Tibial nerve (tissue), 4 donors: Measurements from ENCODE around the gene DNM2. TPM values are rescaled to one million over a fixed set of nuclear protein-coding genes. Genes with fewer than 3 reads are reported as not detected.

Source experiments
- DNase-seq, 2 donors: peaks; one replicate each; pipeline ENCODE4 v3.0.0-alpha.2; 2019; ENCODE audit warnings: low spot score in 2 of 2
- H3K27ac ChIP-seq, 4 donors: fragments of 200-600 bp; sonication (generic) in 3 of 4; one replicate each; pipeline ENCODE4 v1.5.1; 2017 to 2019; ENCODE audit warnings: mild to moderate bottlenecking in 1 of 4
- H3K27me3 ChIP-seq, 2 donors: fragments of 200-600 bp; sonication (generic) in 1 of 2; one replicate each; pipeline versions ENCODE4 v1.5.1 to v1.6.0; 2017 to 2019
- H3K36me3 ChIP-seq, 3 donors: fragments of 200-600 bp; sonication (generic); one replicate each; pipeline ENCODE4 v1.5.1; 2018 to 2019
- H3K4me1 ChIP-seq, 4 donors: fragments of 200-600 bp; sonication (generic) in 3 of 4; one replicate each; pipeline ENCODE4 v1.5.1; 2017 to 2019
- H3K4me3 ChIP-seq, 4 donors: fragments of 200-600 bp; sonication (generic) in 3 of 4; one replicate each; pipeline ENCODE4 v1.5.1; 2017 to 2019; ENCODE audit warnings: mild to moderate bottlenecking in 1 of 4, moderate library complexity in 1 of 4
- H3K9me3 ChIP-seq, 4 donors: fragments of 200-600 bp; sonication (generic) in 3 of 4; one replicate each; pipeline ENCODE4 v1.5.1; 2017 to 2019
- EP300 ChIP-seq, 2 donors: sonication (generic); formaldehyde crosslinking; IDR thresholded peaks; one replicate each; pipeline ENCODE4 v1.6.1; 2017; ENCODE audit warnings: antibody characterized with exemption in 2 of 2, mild to moderate bottlenecking in 1 of 2
- POLR2A ChIP-seq, 2 donors: fragments of 450-650 bp; IDR thresholded peaks; one replicate each; pipeline ENCODE4 v1.6.1; 2017; ENCODE audit warnings: antibody characterized with exemption in 2 of 2, mild to moderate bottlenecking in 2 of 2, moderate library complexity in 2 of 2
- WGBS, 2 donors: methylation state at CpG; one replicate each; pipeline ENCODE4 v1.1.5; 2018; 5-methylcytosine and 5-hydroxymethylcytosine counted together
- total RNA-seq, 4 donors: library from RNA; depleted of rRNA; stranded (reverse); fragments of >200 nt; gene quantifications; one replicate each; pipeline ENCODE4 v1.1.0, GENCODE V29; 2016
- TF ChIP-seq, protein P1 (sequence below), 5 experiments: fragments of 200-600 bp in 3 of 5; fragments of 450-650 bp in 2 of 5; sonication (generic) in 3 of 5; IDR thresholded peaks; one replicate each; pipeline ENCODE4 v1.5.1; 2016 to 2019; ENCODE audit warnings: antibody characterized with exemption in 5 of 5, mild to moderate bottlenecking in 3 of 5, moderate library complexity in 2 of 5

The DNM2 gene
- total RNA-seq, 4 donors from 2014 or later = 99.4 to 220 (median 140) TPM

DNA sequence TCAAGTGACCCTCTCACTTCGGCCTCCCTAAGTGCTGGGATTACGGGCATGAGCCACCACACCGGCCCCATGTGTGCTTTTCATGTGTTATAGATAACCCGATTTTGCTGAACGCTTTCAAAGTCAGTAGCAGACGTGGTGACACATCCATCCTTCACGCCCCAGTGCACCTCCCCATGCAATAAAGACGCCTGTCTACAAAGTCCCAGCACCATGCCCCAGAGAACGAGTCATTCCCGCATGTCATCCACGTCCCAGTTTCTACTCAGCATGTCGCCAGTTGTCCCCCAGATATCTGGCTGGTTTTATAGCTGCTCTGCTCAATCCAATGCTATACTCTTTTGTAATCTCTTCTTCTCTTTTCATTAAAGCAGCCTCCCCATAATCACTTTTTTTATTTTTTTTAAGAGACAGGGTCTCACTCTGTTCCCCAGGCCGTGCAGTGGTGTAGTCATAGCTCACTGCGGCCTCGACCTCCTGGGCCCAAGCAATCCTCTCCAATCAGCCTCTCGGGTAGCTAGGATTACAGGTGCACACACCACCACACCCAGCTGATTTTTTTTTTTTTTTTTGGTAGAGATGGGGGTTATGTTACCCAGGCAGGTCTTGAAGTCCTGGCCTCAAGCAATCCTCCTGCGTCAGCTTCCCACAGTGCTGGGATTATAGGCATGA lies 42.5 kb downstream of the DNM2 start:
- Histone ChIP-seq H3K4me3 (no peak overlapping the region), H3K4me1 (peaks cover 0 to 58% (median 23%) of the 10 kb centered on the region in 4 donors), H3K9me3 (no peaks in the 10 kb centered on the region), H3K27ac (peak overlapping the region in 1 of 4 donors; percentile 70), H3K36me3 (peaks cover 0 to 26% (median 0%) of the 10 kb centered on the region in 3 donors), H3K27me3 (no peaks in the 10 kb centered on the region)
- WGBS, 2 donors = 79 to 84% methylated on average over 17 of the region's 17 CpGs
- TF ChIP-seq POLR2A (IDR thresholded peaks at IDR 0.05) (no peak), EP300 (IDR thresholded peaks at IDR 0.05) (no peak)
- TF ChIP-seq, protein P1, sequence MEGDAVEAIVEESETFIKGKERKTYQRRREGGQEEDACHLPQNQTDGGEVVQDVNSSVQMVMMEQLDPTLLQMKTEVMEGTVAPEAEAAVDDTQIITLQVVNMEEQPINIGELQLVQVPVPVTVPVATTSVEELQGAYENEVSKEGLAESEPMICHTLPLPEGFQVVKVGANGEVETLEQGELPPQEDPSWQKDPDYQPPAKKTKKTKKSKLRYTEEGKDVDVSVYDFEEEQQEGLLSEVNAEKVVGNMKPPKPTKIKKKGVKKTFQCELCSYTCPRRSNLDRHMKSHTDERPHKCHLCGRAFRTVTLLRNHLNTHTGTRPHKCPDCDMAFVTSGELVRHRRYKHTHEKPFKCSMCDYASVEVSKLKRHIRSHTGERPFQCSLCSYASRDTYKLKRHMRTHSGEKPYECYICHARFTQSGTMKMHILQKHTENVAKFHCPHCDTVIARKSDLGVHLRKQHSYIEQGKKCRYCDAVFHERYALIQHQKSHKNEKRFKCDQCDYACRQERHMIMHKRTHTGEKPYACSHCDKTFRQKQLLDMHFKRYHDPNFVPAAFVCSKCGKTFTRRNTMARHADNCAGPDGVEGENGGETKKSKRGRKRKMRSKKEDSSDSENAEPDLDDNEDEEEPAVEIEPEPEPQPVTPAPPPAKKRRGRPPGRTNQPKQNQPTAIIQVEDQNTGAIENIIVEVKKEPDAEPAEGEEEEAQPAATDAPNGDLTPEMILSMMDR (IDR thresholded peaks at IDR 0.05) = no peak
- no peak for DNase-seq

DNA sequence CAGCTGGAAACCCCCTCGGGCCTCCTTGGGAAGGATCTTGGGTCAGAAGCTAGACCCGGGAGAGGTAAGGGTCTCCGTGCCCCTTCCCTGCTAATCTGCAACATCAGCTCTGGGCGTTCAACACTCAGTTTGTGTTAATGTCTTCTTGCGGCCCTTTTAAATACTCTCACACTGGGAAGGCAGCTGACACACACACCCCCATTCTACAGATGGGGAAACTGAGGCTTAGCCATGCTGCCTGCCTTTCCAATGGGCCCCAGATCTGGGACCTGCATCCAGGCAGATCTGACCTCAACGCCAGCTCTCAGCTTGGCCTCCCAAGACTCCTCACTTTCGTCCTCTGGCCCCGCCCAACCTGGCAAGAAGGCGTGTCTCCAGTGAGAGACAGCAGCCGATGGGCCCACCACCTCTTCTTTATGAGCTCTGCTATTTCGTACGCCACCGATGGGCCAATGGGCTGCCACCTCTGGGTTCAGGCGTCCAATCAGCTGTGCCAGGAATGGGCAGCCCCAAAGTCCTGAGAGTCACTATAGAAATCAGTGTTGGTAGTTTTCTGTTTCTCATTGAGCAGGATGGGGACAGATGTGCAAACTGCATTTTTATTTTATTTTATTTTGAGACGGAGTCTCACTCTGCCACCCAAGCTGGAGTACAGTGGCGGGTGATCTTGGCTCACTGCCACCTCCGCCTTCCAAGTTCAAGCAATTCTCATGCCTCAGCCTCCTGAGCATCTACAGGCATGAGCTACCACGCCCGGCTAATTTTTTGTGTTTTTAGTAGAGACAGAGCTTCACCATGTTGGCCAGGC lies 43.8 kb downstream of the DNM2 start:
- Histone ChIP-seq H3K4me3 (no peak overlapping the region), H3K27me3 (no peaks in the 10 kb centered on the region), H3K9me3 (no peaks in the 10 kb centered on the region), H3K27ac (peak overlapping the region in 3 of 4 donors; percentile 40 to 64 (median 48)), H3K36me3 (peaks cover 0 to 26% (median 0%) of the 10 kb centered on the region in 3 donors), H3K4me1 (peaks cover 0 to 65% (median 31%) of the 10 kb centered on the region in 4 donors)
- 76 to 78% methylated on average over 19 of the region's 19 CpGs for WGBS, 2 donors
- DNase-seq = no peak
- TF ChIP-seq EP300 (IDR thresholded peaks at IDR 0.05) (no peak), POLR2A (IDR thresholded peaks at IDR 0.05) (no peak)
- TF ChIP-seq, protein P1 (IDR thresholded peaks at IDR 0.05) = no peak

DNA sequence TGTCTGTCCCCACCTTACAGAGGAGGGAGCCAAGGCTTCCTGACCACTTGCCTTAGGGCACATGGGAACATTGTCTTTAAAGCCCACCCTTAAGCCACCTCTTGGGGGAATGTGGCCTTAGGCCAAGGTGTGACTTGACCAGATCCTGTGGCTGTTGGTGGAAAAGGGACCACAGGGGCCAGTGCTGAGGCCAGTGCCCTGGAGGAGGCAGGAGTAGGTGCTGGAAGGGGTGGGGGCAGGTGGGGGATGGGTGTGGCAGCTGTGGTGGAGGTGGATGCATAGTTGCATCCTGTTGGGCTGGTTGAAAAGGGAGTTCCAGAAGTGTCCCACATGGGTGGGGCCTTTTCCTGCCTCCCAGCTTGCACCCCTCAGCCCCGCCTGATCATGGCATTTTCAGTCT lies 44.8 kb downstream of the DNM2 start:
- peak overlapping the region in 3 of 4 donors; percentile 40 to 64 (median 48) for H3K27ac ChIP-seq

GRCh38 chr19:10763411-10763810 lies 45.5 kb downstream of the DNM2 start:
- DNase-seq = no peak
- Histone ChIP-seq H3K4me3 (no peak overlapping the region), H3K36me3 (peaks cover 0 to 26% (median 0%) of the 10 kb centered on the region in 3 donors), H3K9me3 (no peaks in the 10 kb centered on the region), H3K27me3 (no peaks in the 10 kb centered on the region), H3K4me1 (peaks cover 0 to 83% (median 41%) of the 10 kb centered on the region in 4 donors), H3K27ac (peak overlapping the region in 3 of 4 donors; percentile 6 to 48 (median 44))
- TF ChIP-seq EP300 (IDR thresholded peaks at IDR 0.05) (no peak), POLR2A (IDR thresholded peaks at IDR 0.05) (no peak)
- TF ChIP-seq, protein P1 (IDR thresholded peaks at IDR 0.05) = no peak
- WGBS, 2 donors = 73 to 88% methylated on average over 5 of the region's 5 CpGs

More for the DNA sequence above, 44.8 kb downstream of the DNM2 start:
- Histone ChIP-seq H3K36me3 (peaks cover 0 to 26% (median 0%) of the 10 kb centered on the region in 3 donors), H3K4me3 (no peak overlapping the region), H3K9me3 (no peaks in the 10 kb centered on the region), H3K4me1 (peaks cover 0 to 76% (median 40%) of the 10 kb centered on the region in 4 donors), H3K27me3 (no peaks in the 10 kb centered on the region)
- TF ChIP-seq, protein P1 (IDR thresholded peaks at IDR 0.05) = no peak
- TF ChIP-seq POLR2A (IDR thresholded peaks at IDR 0.05) (no peak), EP300 (IDR thresholded peaks at IDR 0.05) (no peak)
- DNase-seq = no peak
- WGBS, 2 donors = 60 to 65% methylated on average over 1 of the region's 1 CpG
